PC-9 (cell line): Measurements from ENCODE around the gene B3GNT7. TPM values are rescaled to one million over a fixed set of nuclear protein-coding genes. Genes with fewer than 3 reads are reported as not detected.

Source experiments
- BruUV-seq: library from RNA; stranded (reverse); fragments of 400-500 nt; replicated peaks from 2 replicates; lab custom pipeline; 2021; lab: Mats Ljungman, UMichigan
- CTCF ChIA-PET: fragments of 300-600 bp; sonication (Branson Sonifier 250); formaldehyde crosslinking; loops from one replicate; lab custom pipeline; 2022; ENCODE audit warnings: antibody characterized with exemption; lab: Charles Lee
- POLR2A ChIA-PET: fragments of 300-600 bp; sonication (Branson Sonifier 250); formaldehyde crosslinking; loops from one replicate; lab custom pipeline; 2022; ENCODE audit warnings: antibody characterized with exemption; ENCODE audit not compliant: unreplicated experiment; lab: Charles Lee
- DNase-seq, 2 experiments: peaks; one replicate each; pipeline versions ENCODE4 v3.0.0 to v3.0.0-alpha.2; 2015 to 2022; ENCODE audit warnings: mixed read lengths in 1 of 2
- H2AFZ ChIP-seq: fragments of 200-600 bp; sonication (generic); 2 replicates; pipeline ENCODE4 v1.8.1; 2017; ENCODE audit warnings: antibody characterized with exemption
- H3F3A ChIP-seq: fragments of 200-600 bp; sonication (generic); 2 replicates; pipeline ENCODE4 v1.8.1; 2017; ENCODE audit warnings: antibody characterized with exemption, mild to moderate bottlenecking, low read depth; ENCODE audit not compliant: insufficient read depth
- H3K27ac ChIP-seq: fragments of 200-600 bp; sonication (generic); 2 replicates; pipeline ENCODE4 v1.6.1; 2016; ENCODE audit warnings: mixed run types
- H3K27me3 ChIP-seq: fragments of 200-600 bp; sonication (generic); 2 replicates; pipeline ENCODE4 v1.6.1; 2016; ENCODE audit warnings: low read depth, mixed run types; ENCODE audit not compliant: insufficient read depth
- H3K36me3 ChIP-seq: fragments of 200-600 bp; sonication (generic); 2 replicates; pipeline ENCODE4 v1.6.1; 2016; ENCODE audit warnings: low read depth, mixed run types
- H3K4me1 ChIP-seq: fragments of 200-600 bp; sonication (generic); replicated peaks from 2 replicates; pipeline ENCODE4 v1.6.1; 2016; ENCODE audit warnings: mixed run types; ENCODE audit not compliant: insufficient read depth
- H3K4me2 ChIP-seq: fragments of 200-600 bp; sonication (generic); 2 replicates; pipeline ENCODE4 v1.6.1; 2017; ENCODE audit warnings: mixed run types
- H3K4me3 ChIP-seq: fragments of 200-600 bp; sonication (generic); 2 replicates; pipeline ENCODE4 v1.6.1; 2016; ENCODE audit warnings: mixed run types
- H3K79me2 ChIP-seq: fragments of 200-600 bp; sonication (generic); 2 replicates; pipeline ENCODE4 v1.6.1; 2017; ENCODE audit warnings: low read depth, mixed run types
- H3K9me2 ChIP-seq: fragments of 200-600 bp; sonication (generic); 2 replicates; pipeline ENCODE4 v1.8.1; 2017; ENCODE audit warnings: mild to moderate bottlenecking; ENCODE audit not compliant: insufficient read depth
- H3K9me3 ChIP-seq: fragments of 200-600 bp; sonication (generic); 2 replicates; pipeline ENCODE4 v1.8.1; 2016; ENCODE audit warnings: low read depth; ENCODE audit not compliant: insufficient read depth
- H4K20me1 ChIP-seq: fragments of 200-600 bp; sonication (generic); 2 replicates; pipeline ENCODE4 v1.8.1; 2017; ENCODE audit not compliant: insufficient read depth
- EZH2 ChIP-seq: fragments of 200-600 bp; sonication (generic); IDR thresholded peaks from 2 replicates; pipeline ENCODE4 v1.8.0; 2017; ENCODE audit warnings: antibody characterized with exemption, low read depth
- intact Hi-C: fragments of 100-400 bp; cut with micrococcal nuclease; formaldehyde crosslinking; loops from one replicate; pipeline ENCODE4 v1.10.0; 2022; ENCODE audit not compliant: unreplicated experiment
- total RNA-seq: library from RNA; stranded (reverse); gene quantifications from 2 replicates; pipeline ENCODE4 v1.2.3, GENCODE V29; 2021
- TF ChIP-seq, protein P1 (sequence below): fragments of 200-600 bp; sonication (generic); conservative IDR thresholded peaks from 2 replicates; pipeline ENCODE4 v1.6.1; 2017; ENCODE audit warnings: mixed run types, antibody characterized with exemption, mild to moderate bottlenecking, moderate library complexity

The B3GNT7 gene
- total RNA-seq, 1 experiment from 2014 or later: 14.0 TPM

DNA sequence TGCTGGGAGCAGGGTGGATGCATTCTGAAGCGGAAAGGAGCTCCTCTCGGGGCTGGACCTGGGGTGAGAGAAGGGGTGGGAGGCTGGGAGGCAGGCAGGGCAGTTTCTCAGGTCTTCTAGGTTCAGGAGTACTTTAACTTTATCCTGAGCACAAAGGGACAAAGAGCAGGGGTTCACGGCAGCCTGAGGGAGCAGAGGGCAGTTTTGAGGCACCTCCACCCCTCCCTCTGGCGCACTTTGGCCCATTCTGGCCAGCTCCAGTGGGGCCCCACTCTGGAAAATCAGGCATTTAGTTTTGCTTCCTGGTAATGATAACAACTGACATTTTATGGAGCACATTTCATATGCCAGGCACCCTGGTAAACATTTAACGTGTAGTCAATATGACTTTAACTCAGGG is 14.3 kb downstream of the B3GNT7 start:
- Histone ChIP-seq H3K36me3 (no peaks in the 10 kb centered on the region), H3K27me3 (no peaks in the 10 kb centered on the region), H3F3A (peaks cover 11% of the 10 kb centered on the region), H3K9me3 (peaks cover 12% of the 10 kb centered on the region; the same call in 1 of the 2 replicates), H3K4me1 (peaks cover 33% of the 10 kb centered on the region), H3K27ac (no peak overlapping the region), H3K79me2 (no peaks in the 10 kb centered on the region), H3K9me2 (no peaks in the 10 kb centered on the region), H4K20me1 (no peaks in the 10 kb centered on the region), H3K4me2 (no peak overlapping the region), H3K4me3 (no peak overlapping the region), H2AFZ (no peak overlapping the region)
- CTCF ChIA-PET: interaction anchor here (0.7 kb wide), 1 partner anchor 80 kb away, joined by 3 read pairs; no protein-coding TSS in a partner anchor
- no TSS peak for BruUV-seq
- intact Hi-C loops: loop anchor here (10.0 kb wide), 1 partner anchor 425 kb away; no protein-coding TSS in a partner anchor
- POLR2A ChIA-PET: no interaction called here
- TF ChIP-seq, protein P1, sequence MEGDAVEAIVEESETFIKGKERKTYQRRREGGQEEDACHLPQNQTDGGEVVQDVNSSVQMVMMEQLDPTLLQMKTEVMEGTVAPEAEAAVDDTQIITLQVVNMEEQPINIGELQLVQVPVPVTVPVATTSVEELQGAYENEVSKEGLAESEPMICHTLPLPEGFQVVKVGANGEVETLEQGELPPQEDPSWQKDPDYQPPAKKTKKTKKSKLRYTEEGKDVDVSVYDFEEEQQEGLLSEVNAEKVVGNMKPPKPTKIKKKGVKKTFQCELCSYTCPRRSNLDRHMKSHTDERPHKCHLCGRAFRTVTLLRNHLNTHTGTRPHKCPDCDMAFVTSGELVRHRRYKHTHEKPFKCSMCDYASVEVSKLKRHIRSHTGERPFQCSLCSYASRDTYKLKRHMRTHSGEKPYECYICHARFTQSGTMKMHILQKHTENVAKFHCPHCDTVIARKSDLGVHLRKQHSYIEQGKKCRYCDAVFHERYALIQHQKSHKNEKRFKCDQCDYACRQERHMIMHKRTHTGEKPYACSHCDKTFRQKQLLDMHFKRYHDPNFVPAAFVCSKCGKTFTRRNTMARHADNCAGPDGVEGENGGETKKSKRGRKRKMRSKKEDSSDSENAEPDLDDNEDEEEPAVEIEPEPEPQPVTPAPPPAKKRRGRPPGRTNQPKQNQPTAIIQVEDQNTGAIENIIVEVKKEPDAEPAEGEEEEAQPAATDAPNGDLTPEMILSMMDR: no peak
- TF ChIP-seq EZH2: no peak
- DNase-seq: no peak

- Histone ChIP-seq H2AFZ (no peak overlapping the region), H3K27me3 (no peaks in the 10 kb centered on the region), H3F3A (peaks cover 11% of the 10 kb centered on the region), H3K27ac (no peak overlapping the region), H3K9me3 (peaks cover 12% of the 10 kb centered on the region; the same call in 1 of the 2 replicates), H3K4me3 (no peak overlapping the region), H4K20me1 (no peaks in the 10 kb centered on the region), H3K4me1 (peaks cover 31% of the 10 kb centered on the region), H3K36me3 (no peaks in the 10 kb centered on the region), H3K9me2 (no peaks in the 10 kb centered on the region), H3K4me2 (no peak overlapping the region), H3K79me2 (no peaks in the 10 kb centered on the region)
- DNase-seq: no peak
- no TSS peak for BruUV-seq
- POLR2A ChIA-PET: no interaction called here
- CTCF ChIA-PET: no interaction called here
- intact Hi-C loops: loop anchor here (10.0 kb wide), 1 partner anchor 426 kb away; no protein-coding TSS in a partner anchor
- TF ChIP-seq, protein P1: peak; percentile 54
- TF ChIP-seq EZH2: no peak
Observed at GRCh38 chr2:231410293-231411004, 14.9 kb downstream of the B3GNT7 start.

- Histone ChIP-seq H3K4me3 (peak overlapping the region; percentile 69; the same call in 1 of the 2 replicates), H3K79me2 (no peaks in the 10 kb centered on the region), H3K36me3 (no peaks in the 10 kb centered on the region), H3K27me3 (no peaks in the 10 kb centered on the region), H3K4me1 (peaks cover 25% of the 10 kb centered on the region), H3K9me3 (peaks cover 12% of the 10 kb centered on the region; the same call in 1 of the 2 replicates), H4K20me1 (no peaks in the 10 kb centered on the region), H3F3A (peaks cover 11% of the 10 kb centered on the region), H3K27ac (peak overlapping the region; percentile 67), H3K4me2 (peak overlapping the region; percentile 73), H3K9me2 (no peaks in the 10 kb centered on the region), H2AFZ (no peak overlapping the region)
- TF ChIP-seq, protein P1: no peak
- TF ChIP-seq EZH2: no peak
- ChIA-PET CTCF (no interaction called here), POLR2A (interaction anchor here (0.6 to 0.7 kb wide), 2 partner anchors 44 to 213 kb away, joined by 7 to 14 read pairs; no protein-coding TSS in a partner anchor)
- intact Hi-C loops: loop anchor here (10.0 kb wide), 1 partner anchor 426 kb away; no protein-coding TSS in a partner anchor
- BruUV-seq: no TSS peak
- DNase-seq: no peak
Observed at GRCh38 chr2:231411237-231411636, 15.7 kb downstream of the B3GNT7 start.
